ENCODE data around the gene FANCE. TPM values are rescaled to one million over a fixed set of nuclear protein-coding genes. Genes with fewer than 3 reads are reported as not detected.

Gene FANCE
- total RNA-seq, 4 donors from 2014 or later = 2.6 to 5.0 (median 3.8) TPM

- Histone ChIP-seq H3K27ac (no peak overlapping the region), H3K27me3 (peaks cover 42% of the 10 kb centered on the region), H3K4me3 (no peak overlapping the region), H3K9me3 (no peaks in the 10 kb centered on the region), H3K4me1 (peaks cover 0 to 18% (median 7%) of the 10 kb centered on the region in 3 donors), H3K36me3 (no peaks in the 10 kb centered on the region)
- 92 to 100% methylated on average over 2 of the region's 2 CpGs for WGBS, 2 donors (ENCODE audit: low coverage in 1 of 2)
- no peak for ATAC-seq
- TF ChIP-seq POLR2AphosphoS5 (IDR thresholded peaks at IDR 0.05) (no peak), POLR2A (IDR thresholded peaks at IDR 0.05) (no peak), CTCF (IDR thresholded peaks at IDR 0.05) (no peak), EP300 (IDR thresholded peaks at IDR 0.05) (no peak)
Observed at GRCh38 chr6:35501784-35502183, 49.6 kb downstream of the FANCE start.

DNA sequence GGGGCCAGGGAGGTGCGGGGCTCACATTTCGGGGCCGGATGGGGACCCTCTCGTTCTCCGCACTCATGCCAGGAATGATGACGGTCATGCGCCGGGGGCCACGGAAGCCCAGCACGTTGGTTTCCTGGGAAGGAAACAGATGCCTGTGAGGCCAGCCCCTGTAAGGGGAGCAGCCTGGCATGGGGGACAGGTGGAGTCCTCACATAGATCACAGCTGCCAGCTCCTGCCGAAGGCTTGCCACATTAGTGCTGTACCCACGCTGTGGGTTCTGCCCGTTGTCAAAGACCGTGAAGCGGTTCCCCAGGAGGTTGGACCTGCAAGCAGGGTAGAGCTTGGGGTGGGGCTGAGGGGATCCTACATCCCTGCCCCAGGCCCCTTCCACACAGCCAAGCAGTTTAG lies 51.4 kb downstream of the FANCE start:
- peaks cover 53% of the 10 kb centered on the region for H3K27me3 ChIP-seq
- no peak overlapping the region for H3K4me3 ChIP-seq
- H3K4me1 ChIP-seq = peaks cover 0 to 5% (median under 1%) of the 10 kb centered on the region in 3 donors
- TF ChIP-seq POLR2AphosphoS5 (IDR thresholded peaks at IDR 0.05) = no peak
- no peak for TF ChIP-seq EP300 (IDR thresholded peaks at IDR 0.05)
- no peak for TF ChIP-seq POLR2A (IDR thresholded peaks at IDR 0.05)
- no peak for TF ChIP-seq CTCF (IDR thresholded peaks at IDR 0.05)
- ATAC-seq = no peak
- H3K36me3 ChIP-seq = no peaks in the 10 kb centered on the region
- H3K27ac ChIP-seq = no peak overlapping the region
- no peaks in the 10 kb centered on the region for H3K9me3 ChIP-seq
- WGBS, 2 donors (ENCODE audit: low coverage in 1 of 2) = 67% methylated on average over 3 of the region's 15 CpGs; no CpG with 5 or more reads in 1 of the 2 donors

DNA sequence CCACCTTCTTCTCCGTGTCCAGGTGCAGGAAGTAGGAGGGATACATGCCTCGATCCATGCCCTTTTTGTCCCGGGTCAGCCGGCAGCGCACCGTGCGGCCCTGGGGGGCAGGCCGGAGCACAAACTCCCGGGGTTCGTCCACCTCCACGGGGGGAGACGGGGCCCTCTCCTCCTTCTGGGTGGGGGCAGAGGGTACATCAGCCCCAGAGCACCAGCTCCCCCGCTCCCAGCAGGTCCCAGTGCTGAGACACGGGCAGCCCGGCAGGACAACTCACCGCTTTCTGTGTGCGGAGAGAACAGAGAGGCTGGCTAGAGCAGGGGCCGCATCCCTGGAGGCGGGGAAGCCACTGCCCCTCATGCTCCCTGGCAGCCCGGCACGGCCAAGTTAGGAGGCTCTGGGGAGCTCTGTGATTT lies 53.9 kb downstream of the FANCE start:
- no peak for ATAC-seq
- Histone ChIP-seq H3K27ac (no peak overlapping the region), H3K27me3 (peaks cover 77% of the 10 kb centered on the region), H3K4me1 (no peaks in the 10 kb centered on the region), H3K4me3 (no peak overlapping the region), H3K9me3 (no peaks in the 10 kb centered on the region), H3K36me3 (no peaks in the 10 kb centered on the region)
- TF ChIP-seq POLR2AphosphoS5 (IDR thresholded peaks at IDR 0.05) = no peak
- no peak for TF ChIP-seq EP300 (IDR thresholded peaks at IDR 0.05)
- no peak for TF ChIP-seq POLR2A (IDR thresholded peaks at IDR 0.05)
- no peak for TF ChIP-seq CTCF (IDR thresholded peaks at IDR 0.05)
- 20% methylated on average over 2 of the region's 21 CpGs; no CpG with 5 or more reads in 1 of the 2 donors for WGBS, 2 donors (ENCODE audit: low coverage in 1 of 2)

DNA sequence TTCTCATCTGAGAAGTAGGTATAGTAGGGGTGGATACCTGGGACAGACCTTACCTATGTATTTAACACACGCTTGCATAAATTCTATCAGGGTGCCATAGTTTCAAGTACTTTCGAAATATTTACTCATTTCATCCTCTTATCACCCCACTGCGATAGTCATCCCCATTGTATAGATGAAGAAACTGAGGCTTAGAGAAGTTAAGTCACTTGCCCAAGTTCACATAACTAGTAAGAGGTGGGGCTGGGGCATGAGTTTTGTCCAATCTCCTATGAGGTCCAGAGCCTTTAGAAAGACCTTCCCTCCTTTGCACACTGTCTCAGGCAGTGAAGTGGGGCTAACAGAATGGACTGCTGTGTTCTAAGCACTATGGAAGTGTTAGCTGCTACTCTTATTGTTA lies 54.4 kb downstream of the FANCE start:
- H3K27me3 ChIP-seq = peaks cover 83% of the 10 kb centered on the region
- TF ChIP-seq POLR2A (IDR thresholded peaks at IDR 0.05) (no peak), EP300 (IDR thresholded peaks at IDR 0.05) (no peak), POLR2AphosphoS5 (IDR thresholded peaks at IDR 0.05) (no peak)
- 87 to 100% methylated on average over 2 to 3 of the region's 3 CpGs for WGBS, 2 donors (ENCODE audit: low coverage in 1 of 2)

GRCh38 chr6:35507221-35507620 lies 55.1 kb downstream of the FANCE start:
- Histone ChIP-seq H3K27ac (no peak overlapping the region), H3K4me3 (no peak overlapping the region), H3K4me1 (peaks cover 0 to 11% (median 0%) of the 10 kb centered on the region in 3 donors), H3K27me3 (peaks cover 89% of the 10 kb centered on the region), H3K9me3 (no peaks in the 10 kb centered on the region), H3K36me3 (no peaks in the 10 kb centered on the region)
- 78 to 85% methylated on average over 1 to 2 of the region's 2 CpGs for WGBS, 2 donors (ENCODE audit: low coverage in 1 of 2)
- no peak for ATAC-seq
- no peak for TF ChIP-seq CTCF (IDR thresholded peaks at IDR 0.05)
- TF ChIP-seq POLR2AphosphoS5 (IDR thresholded peaks at IDR 0.05) = no peak
- TF ChIP-seq EP300 (IDR thresholded peaks at IDR 0.05) = no peak
- no peak for TF ChIP-seq POLR2A (IDR thresholded peaks at IDR 0.05)

More for the DNA sequence above, 54.4 kb downstream of the FANCE start:
- H3K4me1 ChIP-seq = peaks cover 0 to 4% (median 0%) of the 10 kb centered on the region in 3 donors
- ATAC-seq = no peak
- no peak overlapping the region for H3K27ac ChIP-seq
- H3K4me3 ChIP-seq = no peak overlapping the region
- no peaks in the 10 kb centered on the region for H3K36me3 ChIP-seq
- H3K9me3 ChIP-seq = no peaks in the 10 kb centered on the region

Measured in gastroesophageal sphincter (tissue), 4 donors.